ENCODE data around the gene COPG1.

- no peak for TF ChIP-seq GATA2 (IDR thresholded peaks at IDR 0.05; ENCODE audit: low read depth, low read length)
- no peak for TF ChIP-seq GATA3 (IDR thresholded peaks at IDR 0.05; ENCODE audit: low read depth, low read length)
These were observed 64.4 kb downstream of the COPG1 start for GRCh38 chr3:129313665-129314385.
